Measurements from ENCODE around the gene ASB18.

The ASB18 gene

DNA sequence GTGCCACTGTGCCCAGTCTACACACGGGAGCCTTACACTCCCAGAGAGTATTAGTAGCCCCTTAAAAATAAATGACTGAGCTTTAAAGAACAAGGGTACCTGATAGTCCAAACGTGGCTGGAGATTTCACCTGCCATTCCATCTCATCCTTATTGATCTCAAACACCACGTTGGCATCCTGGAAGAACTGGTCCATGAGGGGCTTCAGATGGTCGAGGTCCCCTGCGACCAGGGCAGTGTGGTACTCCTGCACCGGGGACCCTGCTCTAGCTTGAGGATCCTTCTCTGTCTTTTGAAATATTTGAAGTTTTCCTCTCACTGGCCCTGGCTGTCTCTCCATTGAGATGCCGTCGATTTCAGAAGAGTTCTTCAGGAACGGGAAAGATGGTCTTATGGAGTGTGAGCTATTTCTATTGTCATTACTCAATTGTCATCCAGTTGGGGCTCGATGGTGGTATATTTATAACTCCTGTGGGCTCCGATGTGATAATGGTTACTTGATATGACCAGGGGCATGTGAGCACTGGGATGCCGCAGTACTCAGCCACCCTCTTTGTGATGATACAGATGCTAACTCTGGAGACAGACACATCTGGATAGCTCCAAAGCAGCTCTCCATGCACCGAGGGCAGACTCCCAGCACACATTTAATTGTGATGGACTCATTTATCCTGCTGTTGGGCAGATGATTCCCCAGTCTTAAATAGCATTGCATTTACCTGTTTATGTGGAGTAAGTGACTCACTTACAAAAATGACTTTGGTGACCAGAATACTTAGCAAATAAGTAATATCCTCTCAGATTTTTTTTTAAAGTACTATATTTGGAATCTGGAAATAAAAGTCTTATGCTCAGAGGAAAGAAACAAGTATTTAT lies 22.8 kb downstream of the ASB18 start:
- DNase-seq = no peak

DNA sequence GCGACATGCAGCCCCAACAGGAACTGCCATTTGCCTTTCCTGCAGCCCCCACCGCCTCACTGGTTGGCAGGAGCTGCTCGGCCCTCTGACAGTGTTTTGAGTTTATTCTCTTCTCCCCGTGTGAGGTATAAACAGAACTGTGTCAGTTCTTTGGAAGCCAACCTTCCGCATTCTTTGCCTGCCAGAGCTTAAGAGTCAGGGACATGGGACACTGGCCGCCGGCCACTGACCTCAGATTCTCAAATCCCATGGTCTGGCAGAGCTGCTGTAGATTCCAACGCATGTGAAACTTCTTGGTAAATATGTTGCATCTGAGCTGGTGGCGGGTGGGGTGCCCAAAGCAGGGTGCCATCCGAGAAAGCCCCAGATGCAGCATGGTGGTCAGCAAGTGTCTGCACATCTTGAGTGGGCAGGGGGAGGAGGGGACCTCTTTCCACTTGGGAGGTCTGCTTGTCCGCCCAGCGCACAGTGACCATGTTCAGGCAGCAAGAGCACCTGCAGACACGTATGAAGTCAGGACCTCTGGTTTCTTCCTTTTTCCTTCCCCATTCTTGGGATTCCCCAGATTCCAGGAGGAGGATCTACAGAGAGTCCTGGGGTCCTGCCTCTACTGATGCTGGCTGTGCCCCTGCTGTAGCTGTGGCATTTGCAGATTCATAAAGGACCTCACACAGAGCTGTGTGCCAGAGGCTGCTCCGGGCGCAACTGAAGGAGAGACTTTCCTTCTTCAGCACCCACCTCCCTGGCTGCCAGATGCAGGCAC lies 23.8 kb downstream of the ASB18 start:
- peak in 1 of 14 donors; percentile 3 for DNase-seq

DNA sequence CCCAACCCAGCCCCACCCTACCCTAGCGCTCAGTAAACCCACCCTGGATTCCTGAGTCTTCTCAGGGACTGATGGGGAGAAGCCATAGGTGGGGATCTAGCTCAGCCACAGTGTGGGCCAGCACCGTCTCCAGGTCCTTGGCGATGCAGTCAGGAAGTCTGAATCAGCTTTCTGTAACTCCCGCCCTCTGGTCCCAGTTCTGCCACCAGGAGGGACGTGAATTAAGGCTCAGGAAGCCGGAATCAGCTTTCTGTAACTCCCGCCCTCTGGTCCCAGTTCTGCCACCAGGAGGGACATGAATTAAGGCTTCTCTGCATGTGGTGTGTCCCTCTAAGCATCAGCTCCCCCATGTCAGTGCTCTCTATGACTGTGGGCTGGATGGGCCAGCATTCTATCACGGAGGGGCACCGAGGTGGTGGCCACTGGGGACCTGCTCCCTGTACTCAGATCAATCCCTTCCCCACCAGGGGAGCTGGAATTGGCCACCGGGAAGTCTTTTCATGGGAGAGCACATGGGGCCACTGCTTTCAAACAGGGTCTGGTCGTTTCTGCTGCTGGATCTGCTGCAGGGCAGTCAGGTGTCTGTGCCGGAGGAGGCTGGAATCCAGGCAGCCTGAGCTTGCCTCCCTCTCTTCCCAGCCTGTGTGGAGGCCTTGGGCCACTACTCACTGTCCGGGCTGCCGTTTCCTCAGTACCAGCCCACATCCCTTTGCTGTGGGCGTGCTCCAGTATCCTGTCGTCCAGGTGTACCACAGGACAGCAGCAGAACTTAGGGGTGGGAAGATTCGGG lies 24.7 kb downstream of the ASB18 start:
- no peak for DNase-seq

DNA sequence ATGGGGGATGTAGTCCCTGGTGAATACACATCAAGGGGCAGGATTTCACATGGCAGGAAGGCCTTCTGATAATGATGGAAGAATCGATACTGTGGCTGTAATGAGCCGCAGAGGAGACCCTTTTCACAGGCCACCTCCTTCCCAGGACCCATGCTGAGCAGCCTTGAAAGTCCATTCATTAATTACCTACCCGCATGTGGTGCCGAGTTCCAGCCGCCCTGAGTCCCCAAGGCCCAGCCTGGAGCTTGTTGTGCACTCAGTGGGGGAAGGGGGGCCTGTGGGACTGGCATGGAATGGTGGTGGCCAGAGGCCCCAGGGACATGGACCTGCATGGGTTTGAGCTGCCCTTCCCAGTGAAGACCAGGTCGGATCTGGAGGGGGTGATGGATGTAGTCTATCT lies 25.5 kb downstream of the ASB18 start:
- DNase-seq = no peak

DNA sequence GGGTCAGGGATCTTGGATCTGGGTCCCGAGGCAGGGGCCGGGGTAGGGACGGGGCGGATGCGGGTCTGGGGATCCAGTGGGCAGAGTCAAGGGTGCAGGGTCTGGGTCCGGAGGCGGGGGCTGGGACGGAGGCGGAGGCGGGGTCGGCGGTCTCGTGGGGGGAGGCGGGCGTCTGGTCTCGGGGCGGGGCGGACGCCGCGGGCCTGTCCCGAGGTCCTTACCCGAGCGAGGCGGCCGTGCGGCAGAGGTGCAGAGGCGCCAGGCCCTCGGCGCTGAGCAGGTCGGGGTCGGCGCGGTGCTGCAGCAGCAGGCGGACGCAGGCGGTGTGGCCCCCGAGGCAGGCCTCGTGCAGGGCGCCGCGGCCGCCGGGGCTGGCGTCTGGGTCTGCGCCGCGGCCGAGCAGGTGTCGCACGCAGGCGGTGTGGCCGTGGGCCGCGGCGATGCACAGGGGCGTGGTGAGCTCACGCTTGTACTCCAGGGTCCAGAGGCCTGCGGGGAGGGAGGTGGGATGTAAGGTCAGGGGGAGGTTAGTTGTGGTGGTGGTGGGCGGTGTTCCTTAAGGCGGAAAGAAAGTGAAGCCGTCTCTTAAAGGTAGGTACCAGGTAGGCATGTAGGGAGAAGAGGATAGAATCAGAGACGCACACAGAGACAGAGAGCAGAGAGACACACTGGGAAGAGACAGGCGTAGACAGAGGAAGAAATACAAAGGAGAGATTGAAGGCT lies 26.6 kb downstream of the ASB18 start:
- DNase-seq = no peak

DNA sequence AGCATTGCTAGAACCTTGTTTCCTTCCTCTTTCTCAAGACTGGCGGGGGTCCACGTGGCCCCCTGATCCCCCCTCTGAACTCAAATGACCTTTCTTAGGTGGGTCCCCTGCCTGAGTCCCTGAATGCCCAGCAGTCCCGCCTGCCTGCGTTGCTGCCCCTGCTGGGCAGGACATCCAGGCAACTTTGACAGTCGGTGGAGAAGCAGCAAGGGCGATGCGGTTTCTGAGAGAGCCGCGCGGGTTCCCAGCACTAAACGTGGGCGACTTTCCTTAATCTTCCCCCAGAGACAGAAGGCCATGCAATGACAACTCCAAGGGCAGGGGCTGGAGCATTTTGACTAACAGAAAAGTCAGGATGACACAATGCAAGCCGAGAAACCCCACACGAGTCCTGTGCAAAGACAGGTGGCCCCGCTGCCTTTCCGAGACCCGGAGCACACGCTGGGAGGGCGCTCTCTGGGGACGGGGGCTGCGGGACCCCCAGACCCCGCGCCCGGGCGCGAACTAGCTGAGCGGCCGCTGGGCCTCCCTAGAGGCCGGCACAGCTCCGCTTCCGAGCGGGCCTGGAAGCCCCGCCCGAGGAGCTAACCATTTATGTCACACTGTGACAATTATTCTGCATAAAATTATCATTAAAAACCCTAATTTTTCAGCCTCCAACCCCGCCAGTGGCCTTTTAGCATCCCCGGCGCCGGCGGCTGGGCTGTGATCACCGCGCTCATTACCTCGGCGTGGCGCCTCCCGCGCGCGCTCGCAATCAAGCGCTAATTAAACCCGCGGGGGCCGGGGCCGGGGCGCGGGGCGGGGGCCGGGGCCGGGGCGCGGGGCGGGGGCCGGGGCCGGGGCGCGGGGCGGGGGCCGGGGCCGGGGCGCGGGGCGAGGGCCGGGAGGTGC lies 27.4 kb downstream of the ASB18 start:
- no peak for DNase-seq

DNA sequence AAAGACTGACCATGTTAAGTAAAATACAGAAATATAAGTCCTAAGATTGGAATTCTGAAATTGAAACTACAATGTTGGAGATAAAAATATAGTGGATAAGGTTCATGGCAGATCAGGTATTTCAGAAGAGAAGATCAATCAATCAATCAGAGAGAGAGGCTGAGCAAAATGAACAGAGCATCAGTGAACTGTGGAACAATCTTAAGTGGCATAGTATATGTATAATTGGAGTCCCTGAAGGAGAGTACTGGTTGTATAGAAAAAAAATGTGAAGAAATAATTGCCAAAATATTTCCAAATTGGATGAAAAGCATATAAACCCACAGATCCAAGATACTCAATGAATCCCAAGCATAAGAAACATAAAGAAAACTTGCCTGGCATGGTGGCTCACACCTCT lies 35.0 kb downstream of the ASB18 start:
- no peak for DNase-seq

DNA sequence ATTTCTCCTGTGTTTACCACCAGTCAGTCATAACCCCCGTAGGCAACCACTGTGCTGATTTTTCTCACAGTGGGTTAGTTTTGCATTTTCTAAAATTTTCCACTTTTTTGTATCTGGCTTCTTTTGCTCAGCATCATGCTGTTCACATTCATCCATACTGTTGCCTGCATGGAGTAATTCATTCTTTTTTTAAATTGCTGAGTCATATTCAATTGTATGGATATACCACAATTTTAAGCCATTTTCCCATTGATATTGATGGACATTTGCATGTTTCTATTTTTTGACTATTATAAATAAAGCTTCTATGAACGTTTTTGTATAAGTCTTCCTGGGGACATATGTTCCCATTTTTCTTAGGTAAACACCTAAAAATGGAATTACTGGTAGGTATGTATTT lies 40.5 kb downstream of the ASB18 start:
- DNase-seq = no peak

DNA sequence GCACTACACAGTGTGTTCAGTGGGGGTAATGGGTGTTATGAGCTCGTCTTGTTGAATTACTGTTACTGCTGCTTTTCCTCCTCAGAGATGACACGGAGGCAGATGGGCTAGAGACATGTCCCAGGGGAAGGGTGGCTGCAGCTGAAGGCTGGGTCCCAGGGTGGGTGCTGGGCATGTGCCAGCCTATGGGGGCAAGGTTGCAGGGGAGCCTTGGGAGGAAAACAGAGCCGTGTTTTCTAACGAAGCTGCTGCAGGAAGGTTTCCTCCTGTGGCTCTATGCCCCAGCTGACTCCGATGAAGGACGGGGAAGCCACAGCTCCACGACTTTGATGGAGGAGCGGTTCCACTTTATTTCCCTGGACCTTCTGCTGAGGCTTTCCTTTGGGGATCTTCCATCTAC lies 42.4 kb downstream of the ASB18 start:
- DNase-seq = no peak

DNA sequence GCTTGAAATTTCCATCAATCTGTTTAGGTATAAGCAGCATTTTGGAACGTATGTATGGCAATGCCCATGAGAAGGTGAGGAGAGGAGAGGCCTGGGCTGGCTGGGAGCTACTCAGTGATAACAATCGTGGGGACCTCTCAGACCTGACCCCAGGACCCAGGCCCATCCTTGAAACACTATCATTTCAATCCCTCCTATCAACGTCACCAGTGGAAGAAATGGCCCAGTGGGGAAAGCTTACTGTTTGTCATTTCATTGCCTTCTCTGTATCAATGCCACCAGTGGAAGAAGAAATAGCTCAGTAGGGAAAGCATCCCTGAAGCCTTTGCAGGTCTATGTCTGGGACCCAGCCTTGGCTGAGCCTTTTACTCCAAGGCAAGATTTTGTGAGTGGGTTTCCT lies 44.8 kb downstream of the ASB18 start:
- DNase-seq = no peak

DNA sequence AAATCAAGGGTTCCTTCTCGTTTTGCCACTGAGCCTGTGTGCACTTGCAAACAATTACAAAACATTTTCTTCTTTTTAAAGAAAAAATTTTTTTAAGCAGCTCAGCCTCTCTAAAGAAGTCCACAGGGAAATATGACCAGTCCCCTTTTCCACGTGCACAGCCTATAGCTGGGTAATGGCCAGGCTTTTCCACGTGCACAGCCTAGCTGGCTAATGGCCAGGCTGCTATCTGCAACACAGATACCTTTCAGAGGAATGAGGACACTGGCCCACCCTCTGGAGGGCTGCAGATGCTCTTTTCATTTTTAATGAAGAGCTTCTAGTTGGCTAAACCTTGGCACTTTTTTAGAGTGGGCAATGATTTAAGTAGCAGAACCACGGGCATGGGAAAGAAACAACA lies 46.3 kb downstream of the ASB18 start:
- DNase-seq = no peak

DNA sequence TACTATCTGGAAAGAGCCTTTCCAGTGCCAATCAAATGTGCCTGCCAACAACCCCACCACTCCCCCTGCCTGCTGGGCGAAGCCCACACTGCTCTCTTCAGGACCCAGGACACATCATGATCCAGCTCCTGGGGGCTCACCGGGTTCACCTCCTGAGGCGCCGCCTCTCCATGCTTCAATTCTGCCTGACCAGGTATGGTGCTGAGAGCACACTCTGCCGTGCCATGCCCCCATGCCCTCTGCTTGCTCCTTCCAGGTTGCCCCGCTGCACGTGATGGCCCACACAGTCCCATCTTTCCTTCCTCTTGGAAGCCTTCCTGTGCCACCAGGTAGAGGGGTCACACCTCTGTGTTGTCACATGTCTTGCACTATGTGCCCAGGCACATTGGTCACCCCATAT lies 47.5 kb downstream of the ASB18 start:
- DNase-seq = no peak

DNA sequence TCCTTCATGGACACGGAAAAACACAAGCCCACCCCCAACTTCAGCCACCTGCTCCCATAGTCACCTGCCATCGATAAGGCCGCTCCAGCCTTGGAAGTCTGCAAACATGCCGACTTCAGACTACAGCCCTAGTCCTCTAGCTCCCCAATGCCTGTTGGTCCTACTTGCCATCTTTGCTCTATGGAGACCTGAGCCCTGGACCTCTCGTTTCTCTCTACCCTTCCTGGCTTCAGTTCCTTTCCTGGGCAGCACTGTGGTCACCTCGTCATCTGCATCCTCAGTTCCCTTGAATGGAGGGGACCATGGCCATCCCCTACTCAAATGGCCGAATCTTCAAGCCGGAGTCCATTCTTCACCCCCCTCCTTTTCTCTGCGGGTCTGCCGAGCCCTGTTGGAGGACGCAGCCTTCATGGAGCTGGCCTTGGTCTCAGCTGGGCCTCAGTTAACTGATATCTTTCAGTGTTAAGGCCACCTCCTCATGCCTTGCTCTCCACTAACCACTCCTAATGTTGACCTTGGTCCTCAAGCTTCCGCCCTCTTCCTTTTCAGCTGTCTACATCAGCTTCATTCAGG lies 48.4 kb downstream of the ASB18 start:
- DNase-seq = no peak

DNA sequence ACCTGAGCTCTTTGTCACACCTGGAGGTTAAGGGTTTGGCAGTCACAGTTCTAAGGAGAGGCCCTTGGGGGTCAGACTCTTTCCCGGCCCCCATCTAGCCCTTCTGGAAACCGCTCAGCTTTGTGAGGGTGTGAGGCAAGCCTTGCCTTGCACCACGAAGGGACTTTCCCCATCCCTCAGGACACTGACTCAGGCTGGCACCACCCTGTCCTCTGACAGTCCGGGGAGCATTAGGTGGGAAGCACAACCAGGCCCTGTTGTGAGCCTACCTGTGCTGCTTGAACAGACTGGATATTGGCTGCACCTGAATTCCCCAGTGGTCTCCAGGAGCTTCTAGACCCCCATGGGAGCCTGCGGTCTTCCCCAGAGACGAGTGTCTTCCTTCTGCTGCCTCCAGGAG lies 49.0 kb downstream of the ASB18 start:
- no peak for DNase-seq

DNA sequence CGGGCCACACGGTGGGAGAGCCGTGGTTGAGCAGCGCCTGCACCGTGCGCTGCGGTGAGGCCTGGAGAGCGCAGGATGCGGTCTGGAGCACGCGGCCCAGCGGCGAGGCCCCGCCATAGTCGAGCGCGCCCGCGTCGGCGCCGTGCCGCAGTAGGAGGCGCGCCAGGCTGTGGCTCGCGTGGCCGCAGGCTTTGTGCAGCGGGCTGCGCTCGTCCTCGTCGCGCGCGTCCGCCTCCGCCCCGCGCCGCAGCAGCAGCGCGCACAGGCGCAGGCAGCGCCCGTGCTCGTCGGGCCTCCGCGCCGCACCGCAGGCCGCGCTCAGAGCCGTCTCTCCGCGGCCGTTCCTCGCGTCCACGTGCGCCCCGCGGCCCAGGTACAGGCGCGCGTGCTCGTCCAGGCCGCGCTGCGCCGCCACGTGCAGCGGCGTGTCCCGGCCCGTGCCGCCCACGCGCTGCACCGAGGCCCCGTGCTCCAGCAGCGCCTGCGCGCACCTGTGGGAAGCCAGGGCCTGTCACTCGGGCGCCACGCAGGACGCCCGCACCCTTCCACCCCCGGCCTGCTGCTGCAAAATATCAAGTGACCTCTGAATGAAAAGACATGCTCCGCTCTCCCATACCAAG lies 49.7 kb downstream of the ASB18 start:
- no peak for DNase-seq

DNA sequence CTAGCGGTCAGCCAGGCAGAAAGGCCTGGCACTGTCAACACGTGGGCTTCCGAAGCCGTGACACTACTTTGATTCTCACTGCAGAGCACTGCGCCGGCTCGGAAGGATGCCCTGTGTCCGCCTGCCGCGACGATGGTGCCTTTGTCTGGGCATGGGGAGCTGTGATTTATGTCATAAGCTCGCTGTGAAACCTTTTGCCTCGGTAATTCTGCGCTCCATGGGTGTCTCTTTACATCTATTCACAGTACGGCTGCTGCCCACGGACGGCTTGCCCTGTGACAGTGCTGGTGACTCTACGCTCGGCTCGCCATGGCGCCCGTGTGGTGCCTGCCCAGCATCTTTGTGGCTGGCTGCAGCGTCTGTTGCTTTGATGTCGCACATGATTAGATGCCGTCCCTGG lies 52.9 kb downstream of the ASB18 start:
- no peak for DNase-seq

DNA sequence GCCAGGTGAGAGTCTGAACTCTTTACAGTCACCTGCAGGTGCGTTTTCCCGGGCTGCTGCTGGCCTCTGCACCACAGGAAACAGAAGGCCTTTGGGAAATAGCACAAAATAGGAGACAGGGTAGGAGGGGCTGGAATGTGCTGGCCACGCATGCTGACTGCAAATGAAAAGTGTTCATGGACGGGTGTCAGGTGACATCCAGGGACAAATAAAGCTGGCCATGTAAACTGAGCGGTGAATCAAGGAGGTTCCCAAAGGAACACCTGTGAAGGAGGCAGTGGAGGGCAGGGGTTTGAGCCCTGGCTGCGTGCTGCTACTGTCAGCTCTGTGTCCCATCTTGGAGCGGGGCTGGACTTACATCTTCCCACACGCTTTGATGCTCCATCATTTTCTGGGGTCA lies 53.7 kb downstream of the ASB18 start:
- DNase-seq = no peak

DNA sequence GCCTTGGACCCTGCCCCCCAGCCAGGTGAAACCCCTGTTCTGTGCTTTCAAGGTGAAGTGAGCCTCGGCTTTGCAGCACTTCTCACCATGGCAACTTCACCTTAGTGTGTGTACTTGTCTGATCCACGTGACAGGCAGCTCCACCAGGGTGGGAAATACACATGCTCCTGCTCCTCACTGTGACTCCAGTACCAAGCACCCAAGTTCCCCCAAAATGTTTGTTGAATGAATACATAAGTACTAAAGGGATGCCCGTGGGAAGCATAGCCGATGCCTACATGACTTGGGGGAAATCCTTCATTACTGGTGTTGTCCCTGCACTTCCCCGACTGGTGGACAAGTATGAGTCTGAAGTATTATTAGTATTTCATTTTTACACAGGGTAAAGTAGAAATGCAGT lies 54.2 kb downstream of the ASB18 start:
- no peak for DNase-seq

DNA sequence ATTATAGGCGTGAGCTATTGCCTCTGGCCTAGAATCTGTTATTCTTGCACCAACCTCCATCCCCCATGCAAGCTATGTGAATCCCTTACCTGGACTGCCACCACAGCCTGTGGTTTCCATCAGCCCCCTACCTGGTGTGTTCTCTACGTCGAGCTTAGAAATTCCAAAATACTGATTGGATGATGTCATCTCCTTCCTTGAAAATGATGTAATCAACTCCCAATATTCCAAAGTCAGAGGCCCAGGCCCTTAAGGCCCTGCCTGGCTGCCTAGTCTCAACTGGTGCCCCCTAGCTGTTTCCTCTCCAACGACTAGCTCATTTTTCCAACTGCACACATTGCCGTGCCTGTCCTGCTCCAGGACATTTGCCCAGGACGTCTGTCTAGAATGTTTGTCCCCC lies 54.7 kb downstream of the ASB18 start:
- DNase-seq = no peak
